ENCODE results near the gene DCP2.

DCP2 gene

GRCh38 chr5:113036826-113037225 lies 60.2 kb downstream of the DCP2 start:
- no peak for TF ChIP-seq CTCF (IDR thresholded peaks at IDR 0.05; ENCODE audit: insufficient read depth, low read length, missing control alignments)
- no peak for DNase-seq (ENCODE audit: low read depth, low spot score)
- POLR2A ChIA-PET = no interaction called here
- CTCF ChIA-PET = interaction anchor here (1.9 kb wide), 1 partner anchor 293 kb away, joined by 4 read pairs; no protein-coding TSS in a partner anchor
- no peak overlapping the region for H3K4me3 ChIP-seq (ENCODE audit: low read depth, low read length)

- ChIA-PET POLR2A (no interaction called here), CTCF (interaction anchor here (1.9 kb wide), 1 partner anchor 292 kb away, joined by 4 read pairs; no protein-coding TSS in a partner anchor)
- no peak for DNase-seq (ENCODE audit: low read depth, low spot score)
- no peak for TF ChIP-seq CTCF (IDR thresholded peaks at IDR 0.05; ENCODE audit: insufficient read depth, low read length, missing control alignments)
- H3K4me3 ChIP-seq (ENCODE audit: low read depth, low read length) = no peak overlapping the region
Observed at GRCh38 chr5:113038136-113038535, 61.5 kb downstream of the DCP2 start.

- no peak for DNase-seq (ENCODE audit: low read depth, low spot score)
- no peak overlapping the region for H3K4me3 ChIP-seq (ENCODE audit: low read depth, low read length)
- ChIA-PET CTCF (no interaction called here), POLR2A (no interaction called here)
- TF ChIP-seq CTCF (IDR thresholded peaks at IDR 0.05; ENCODE audit: insufficient read depth, low read length, missing control alignments) = peak; percentile 18
Observed at GRCh38 chr5:113038714-113039113, 62.1 kb downstream of the DCP2 start.

- ChIA-PET CTCF (no interaction called here), POLR2A (no interaction called here)
- no peak for TF ChIP-seq CTCF (IDR thresholded peaks at IDR 0.05; ENCODE audit: insufficient read depth, low read length, missing control alignments)
Observed at GRCh38 chr5:113039229-113039933, 62.8 kb downstream of the DCP2 start.

GRCh38 chr5:113039934-113040285 lies 63.3 kb downstream of the DCP2 start:
- POLR2A ChIA-PET = no interaction called here
- CTCF ChIA-PET = interaction anchor here (0.9 kb wide), 1 partner anchor 43 kb away, joined by 3 read pairs; no protein-coding TSS in a partner anchor
- DNase-seq (ENCODE audit: low read depth, low spot score) = no peak
- no peak for TF ChIP-seq CTCF (IDR thresholded peaks at IDR 0.05; ENCODE audit: insufficient read depth, low read length, missing control alignments)
- H3K4me3 ChIP-seq (ENCODE audit: low read depth, low read length) = no peak overlapping the region

More at GRCh38 chr5:113039229-113039933, 62.8 kb downstream of the DCP2 start:
- no peak overlapping the region for H3K4me3 ChIP-seq (ENCODE audit: low read depth, low read length)
- no peak for DNase-seq (ENCODE audit: low read depth, low spot score)

GRCh38 chr5:113040672-113041260 lies 64.2 kb downstream of the DCP2 start:
- no peak for DNase-seq (ENCODE audit: low read depth, low spot score)
- POLR2A ChIA-PET = no interaction called here
- CTCF ChIA-PET = interaction anchor here (0.9 kb wide), 1 partner anchor 44 kb away, joined by 3 read pairs; no protein-coding TSS in a partner anchor
- no peak for TF ChIP-seq CTCF (IDR thresholded peaks at IDR 0.05; ENCODE audit: insufficient read depth, low read length, missing control alignments)
- no peak overlapping the region for H3K4me3 ChIP-seq (ENCODE audit: low read depth, low read length)

All from AG04449 (cell line).